ENCODE measurements around the gene VOPP1. TPM values are rescaled to one million over a fixed set of nuclear protein-coding genes. Genes with fewer than 3 reads are reported as not detected.

Gene VOPP1
- total and polyA plus RNA-seq, 2 donors (not counting 1 experiment from before 2014, with no cell fraction given), result 52.1 to 70.7 TPM

GRCh38 chr7:55570939-55571338, 1.4 kb downstream of the VOPP1 start:
- Histone ChIP-seq H3K9me3 (ENCODE audit: control insufficient read depth, insufficient read depth, low read depth, low read length) (no peaks in the 10 kb centered on the region), H3K4me2 (ENCODE audit: extremely low read depth, insufficient read depth, low read length) (peak overlapping the region; percentile 39), H3K36me3 (ENCODE audit: control insufficient read depth, insufficient read depth, low read length) (no peaks in the 10 kb centered on the region), H3K4me1 (ENCODE audit: control insufficient read depth, extremely low read depth, insufficient read depth, low read length) (peaks cover 20% of the 10 kb centered on the region), H2AFZ (ENCODE audit: low read length) (no peak overlapping the region), H3K27me3 (ENCODE audit: control insufficient read depth, insufficient read depth, low read length) (no peaks in the 10 kb centered on the region), H4K20me1 (ENCODE audit: control insufficient read depth, extremely low read depth, insufficient read depth, low read length) (no peaks in the 10 kb centered on the region), H3K79me2 (ENCODE audit: control insufficient read depth, insufficient read depth, low read length) (peaks cover 44% of the 10 kb centered on the region), H3K27ac (ENCODE audit: insufficient read depth, low read length) (peak overlapping the region; percentile 80), H3K4me3 (replicated peaks in 1 of 4; ENCODE audit: control extremely low read depth in 1 of 4, insufficient read depth in 1 of 4, low read depth in 3 of 4, low read length in 4 of 4) (peak overlapping the region; percentile 71 to 88 (median 84)), H3K9ac (ENCODE audit: insufficient read depth, low read length) (no peak overlapping the region)
- DNase-seq (ENCODE audit: low read depth in 2 of 2), result peak; percentile 34 to 91
- TF ChIP-seq CTCF (conservative IDR thresholded peaks at IDR 0.05 in 1 of 2, IDR thresholded peaks at IDR 0.05 in 1 of 2; ENCODE audit: low read depth in 1 of 2, low read length in 2 of 2) (no peak), EZH2 (IDR thresholded peaks at IDR 0.05; ENCODE audit: low read length, missing control alignments) (no peak)

GRCh38 chr7:55570218-55570873, 2.0 kb downstream of the VOPP1 start:
- H3K4me2 ChIP-seq (ENCODE audit: extremely low read depth, insufficient read depth, low read length), result peak overlapping the region; percentile 39
- peaks cover 49% of the 10 kb centered on the region for H3K79me2 ChIP-seq (ENCODE audit: control insufficient read depth, insufficient read depth, low read length)
- no peaks in the 10 kb centered on the region for H3K36me3 ChIP-seq (ENCODE audit: control insufficient read depth, insufficient read depth, low read length)
- no peak overlapping the region for H3K27ac ChIP-seq (ENCODE audit: insufficient read depth, low read length)
- peak overlapping the region; percentile 1 for H3K9ac ChIP-seq (ENCODE audit: insufficient read depth, low read length)
- H4K20me1 ChIP-seq (ENCODE audit: control insufficient read depth, extremely low read depth, insufficient read depth, low read length), result no peaks in the 10 kb centered on the region
- no peaks in the 10 kb centered on the region for H3K9me3 ChIP-seq (ENCODE audit: control insufficient read depth, insufficient read depth, low read depth, low read length)
- no peak overlapping the region for H2AFZ ChIP-seq (ENCODE audit: low read length)
- H3K27me3 ChIP-seq (ENCODE audit: control insufficient read depth, insufficient read depth, low read length), result no peaks in the 10 kb centered on the region
- peaks cover 20% of the 10 kb centered on the region for H3K4me1 ChIP-seq (ENCODE audit: control insufficient read depth, extremely low read depth, insufficient read depth, low read length)
- TF ChIP-seq EZH2 (IDR thresholded peaks at IDR 0.05; ENCODE audit: low read length, missing control alignments), result no peak
- no peak for TF ChIP-seq CTCF (conservative IDR thresholded peaks at IDR 0.05 in 1 of 2, IDR thresholded peaks at IDR 0.05 in 1 of 2; ENCODE audit: low read depth in 1 of 2, low read length in 2 of 2)
- H3K4me3 ChIP-seq (replicated peaks in 1 of 4; ENCODE audit: control extremely low read depth in 1 of 4, insufficient read depth in 1 of 4, low read depth in 3 of 4, low read length in 4 of 4), result peak overlapping the region in 3 of 4 experiments; percentile 5 to 88 (median 85)
- DNase-seq (ENCODE audit: low read depth in 2 of 2), result peak in 1 of 2 donors; percentile 47

GRCh38 chr7:55569797-55570196, 2.5 kb downstream of the VOPP1 start:
- Histone ChIP-seq H3K4me2 (ENCODE audit: extremely low read depth, insufficient read depth, low read length) (peak overlapping the region; percentile 48), H2AFZ (ENCODE audit: low read length) (no peak overlapping the region), H3K27me3 (ENCODE audit: control insufficient read depth, insufficient read depth, low read length) (no peaks in the 10 kb centered on the region), H4K20me1 (ENCODE audit: control insufficient read depth, extremely low read depth, insufficient read depth, low read length) (peaks cover 1% of the 10 kb centered on the region), H3K36me3 (ENCODE audit: control insufficient read depth, insufficient read depth, low read length) (no peaks in the 10 kb centered on the region), H3K9ac (ENCODE audit: insufficient read depth, low read length) (no peak overlapping the region), H3K4me3 (replicated peaks in 1 of 4; ENCODE audit: control extremely low read depth in 1 of 4, insufficient read depth in 1 of 4, low read depth in 3 of 4, low read length in 4 of 4) (no peak overlapping the region), H3K9me3 (ENCODE audit: control insufficient read depth, insufficient read depth, low read depth, low read length) (no peaks in the 10 kb centered on the region), H3K4me1 (ENCODE audit: control insufficient read depth, extremely low read depth, insufficient read depth, low read length) (peaks cover 20% of the 10 kb centered on the region), H3K27ac (ENCODE audit: insufficient read depth, low read length) (no peak overlapping the region), H3K79me2 (ENCODE audit: control insufficient read depth, insufficient read depth, low read length) (peaks cover 54% of the 10 kb centered on the region)
- no peak for TF ChIP-seq EZH2 (IDR thresholded peaks at IDR 0.05; ENCODE audit: low read length, missing control alignments)
- TF ChIP-seq CTCF (conservative IDR thresholded peaks at IDR 0.05 in 1 of 2, IDR thresholded peaks at IDR 0.05 in 1 of 2; ENCODE audit: low read depth in 1 of 2, low read length in 2 of 2), result no peak
- no peak for DNase-seq (ENCODE audit: low read depth in 2 of 2)
